Measurements from ENCODE around the gene CDK5RAP3. TPM values are rescaled to one million over a fixed set of nuclear protein-coding genes. Genes with fewer than 3 reads are reported as not detected.
"Not testable (repeated sequence)": the region's sequence is repeated elsewhere in the genome, so short reads cannot be mapped to it uniquely, and the experiment has no call there.

The CDK5RAP3 gene
- polyA plus RNA-seq, 3 donors = 117 to 147 (median 140) TPM

DNA sequence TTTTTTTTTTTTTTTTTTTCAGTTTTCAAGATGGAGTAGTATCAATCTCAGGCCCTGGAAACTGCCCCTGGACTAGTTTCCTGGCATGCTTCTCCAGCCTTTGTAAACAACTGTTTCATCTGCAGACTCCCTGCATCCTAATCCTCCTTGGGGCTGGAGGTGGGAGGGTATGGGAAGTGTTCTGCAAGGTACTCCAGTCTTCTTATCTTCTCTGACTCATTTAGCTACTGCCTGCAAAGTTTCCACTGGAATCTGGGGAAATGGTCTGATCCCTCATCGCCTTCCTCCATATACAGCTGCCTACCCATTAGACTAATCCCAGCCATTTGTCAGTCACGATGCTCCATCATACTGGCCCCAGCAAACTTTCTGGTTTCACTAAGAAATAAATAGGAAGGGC is 45.2 kb downstream of the CDK5RAP3 start:
- no peak for DNase-seq (ENCODE audit: low read depth in 3 of 3, low spot score in 2 of 3)

DNA sequence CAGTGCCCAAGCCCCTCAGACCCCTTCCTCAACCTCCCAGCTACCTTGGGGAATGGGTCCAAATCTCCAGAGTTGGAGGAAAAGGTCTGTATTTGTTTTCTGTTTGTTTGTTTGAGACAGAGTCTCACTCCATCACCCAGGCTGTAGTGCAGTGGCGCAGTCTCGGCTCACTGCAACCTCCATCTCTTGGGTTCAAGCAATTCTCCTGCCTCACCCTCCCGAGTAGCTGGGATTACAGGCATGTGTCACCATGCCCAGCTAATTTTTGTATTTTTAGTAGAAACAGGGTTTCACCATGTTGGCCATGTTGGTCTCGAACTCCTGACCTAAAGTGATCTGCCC is 46.9 kb downstream of the CDK5RAP3 start:
- DNase-seq (ENCODE audit: low read depth in 3 of 3, low spot score in 2 of 3) = not testable (repeated sequence)

DNA sequence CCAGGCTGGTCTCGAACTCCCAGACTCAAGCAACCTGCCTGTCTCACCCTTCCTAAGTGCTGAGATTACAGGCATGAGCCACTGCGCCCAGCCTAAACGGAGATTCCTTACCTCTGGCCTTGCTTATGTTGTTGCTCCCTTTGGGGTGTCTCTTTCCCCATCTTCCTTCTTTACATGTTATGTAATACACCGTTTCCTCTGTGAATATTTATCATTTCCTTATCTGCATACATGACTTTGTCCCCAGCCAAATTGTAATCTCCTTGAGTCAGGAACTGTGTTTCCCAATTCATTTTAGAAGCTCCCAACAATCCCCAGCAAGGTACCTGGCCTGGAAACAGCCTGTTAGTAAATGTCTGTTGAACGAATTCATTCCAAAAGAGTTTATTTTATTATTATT is 51.0 kb downstream of the CDK5RAP3 start:
- DNase-seq (ENCODE audit: low read depth in 3 of 3, low spot score in 2 of 3) = no peak

DNA sequence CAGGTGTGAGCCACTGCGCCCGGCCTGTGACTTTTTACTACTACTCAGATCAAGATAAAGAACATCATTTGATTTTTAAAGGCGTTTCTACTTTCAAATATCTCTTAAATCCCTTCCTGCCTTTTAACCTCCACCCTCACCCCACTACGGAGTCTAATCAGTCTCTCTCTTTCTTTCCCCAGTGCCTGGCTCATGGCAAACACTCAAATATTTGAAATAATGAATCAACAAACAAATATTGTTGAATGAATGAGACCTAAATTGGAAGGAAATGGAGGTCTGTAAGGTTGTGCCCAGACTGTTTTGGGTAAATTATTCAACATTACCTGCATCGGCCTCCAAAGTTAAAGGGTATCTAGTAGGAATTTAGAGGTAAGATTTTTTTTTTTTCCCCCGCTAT is 52.0 kb downstream of the CDK5RAP3 start:
- no peak for DNase-seq (ENCODE audit: low read depth in 3 of 3, low spot score in 2 of 3)

DNA sequence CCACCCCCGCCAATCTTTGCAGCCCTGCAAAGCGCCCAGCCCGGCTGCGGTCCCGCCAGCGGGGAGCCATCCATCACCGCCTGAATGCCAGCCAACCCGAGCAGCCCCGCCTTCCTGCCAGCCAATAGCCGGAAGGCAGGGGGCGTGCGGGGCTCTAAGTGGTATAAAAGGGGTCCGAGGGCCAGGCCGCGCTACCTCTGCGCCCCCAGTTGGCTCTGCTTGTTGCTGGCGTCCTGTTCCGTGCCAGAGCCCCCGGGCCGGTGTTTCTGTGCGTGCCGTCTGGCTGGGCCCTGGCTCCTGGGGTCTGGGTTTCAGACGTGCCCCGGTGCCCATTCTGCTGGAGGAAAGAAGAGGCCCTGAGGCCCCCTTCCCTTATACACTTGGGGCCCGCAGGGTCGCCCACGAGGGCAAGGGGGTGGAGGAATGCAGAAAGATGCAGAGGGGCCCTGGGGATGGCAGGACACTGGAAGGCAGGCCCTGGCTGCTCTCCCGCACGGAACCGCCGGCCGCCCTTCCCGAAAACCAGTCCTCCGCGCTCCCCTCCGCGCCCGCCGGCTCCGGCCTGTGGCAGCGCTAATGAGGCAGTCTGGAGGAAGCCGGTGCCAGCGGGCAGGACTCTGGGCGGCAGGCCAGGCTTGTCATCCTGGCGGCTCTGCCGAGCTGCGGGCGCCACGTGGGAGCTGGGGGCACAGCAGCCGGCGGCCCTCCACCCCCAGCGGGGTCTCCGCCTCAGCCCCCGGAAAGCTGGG is 52.7 kb downstream of the CDK5RAP3 start:
- DNase-seq (ENCODE audit: low read depth in 3 of 3, low spot score in 2 of 3) = no peak

GRCh38 chr17:48024149-48025039 is 53.5 kb downstream of the CDK5RAP3 start:
- DNase-seq (ENCODE audit: low read depth in 3 of 3, low spot score in 2 of 3) = no peak

GRCh38 chr17:48025040-48025903 is 54.4 kb downstream of the CDK5RAP3 start:
- peak; percentile 86 to 92 (median 92) for DNase-seq (ENCODE audit: low read depth in 3 of 3, low spot score in 2 of 3)

DNA sequence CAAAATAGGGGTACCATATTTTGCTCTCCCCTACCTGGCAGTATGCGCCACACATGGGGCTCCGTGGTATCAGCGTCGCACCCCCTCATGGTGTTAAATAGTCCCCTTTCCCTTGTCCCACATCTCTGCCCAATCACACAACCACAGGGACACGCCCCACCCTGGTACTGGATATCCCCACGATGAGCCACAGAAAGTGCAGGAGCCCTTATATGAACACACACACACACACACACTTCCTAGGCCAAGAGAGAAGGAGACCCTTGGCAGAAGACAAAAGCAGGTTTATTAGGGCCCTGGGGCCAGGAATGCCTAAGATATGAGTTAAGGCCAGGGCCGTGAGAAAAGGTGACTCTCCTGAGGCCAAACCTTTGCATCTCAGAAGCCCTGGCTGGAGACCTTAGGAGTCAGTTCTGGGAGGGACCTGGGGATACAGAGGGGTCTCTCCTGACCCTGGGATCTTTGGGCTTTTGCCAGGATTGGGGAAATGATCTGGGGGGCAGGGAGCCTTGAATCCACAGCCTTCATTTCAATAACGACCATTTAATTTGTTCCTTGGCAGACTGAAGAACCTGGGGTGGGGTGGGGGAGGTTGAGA is 55.1 kb downstream of the CDK5RAP3 start:
- no peak for DNase-seq (ENCODE audit: low read depth in 3 of 3, low spot score in 2 of 3)

GRCh38 chr17:48026502-48027321 is 55.8 kb downstream of the CDK5RAP3 start:
- DNase-seq (ENCODE audit: low read depth in 3 of 3, low spot score in 2 of 3) = peak in 1 of 3 donors; percentile 78

- no peak for DNase-seq (ENCODE audit: low read depth in 3 of 3, low spot score in 2 of 3)
Measured at GRCh38 chr17:48027322-48027981, 56.5 kb downstream of the CDK5RAP3 start.

- DNase-seq (ENCODE audit: low read depth in 3 of 3, low spot score in 2 of 3) = no peak
Measured at GRCh38 chr17:48028736-48029135, 57.8 kb downstream of the CDK5RAP3 start.

- DNase-seq (ENCODE audit: low read depth in 3 of 3, low spot score in 2 of 3) = no peak
Measured at GRCh38 chr17:48030531-48030930, 59.6 kb downstream of the CDK5RAP3 start.

Other genes with a start within 250 kb of the CDK5RAP3 start
- under 1 TPM; 0.10 to 0.17 (median 0.13) TPM for gene TBX21, start 237.9 kb upstream of the CDK5RAP3 start, polyA plus RNA-seq (ENCODE audit: insufficient read length in 3 of 3)
- gene OSBPL7, start 149.3 kb upstream of the CDK5RAP3 start, polyA plus RNA-seq (ENCODE audit: insufficient read length in 3 of 3) = 10 to 100 TPM in 2 of 3 donors, 1 to 10 TPM in 1; 9.3 to 12.3 (median 11.7) TPM
- 10 to 100 TPM; 55.6 to 57.8 (median 55.8) TPM for gene MRPL10, start 139.6 kb upstream of the CDK5RAP3 start, polyA plus RNA-seq (ENCODE audit: insufficient read length in 3 of 3)
- gene LRRC46, start 139.4 kb upstream of the CDK5RAP3 start, polyA plus RNA-seq (ENCODE audit: insufficient read length in 3 of 3) = 1 to 10 TPM; 2.4 to 2.8 (median 2.4) TPM
- 10 to 100 TPM; 40.6 to 61.8 (median 55.4) TPM for gene SCRN2, start 129.8 kb upstream of the CDK5RAP3 start, polyA plus RNA-seq (ENCODE audit: insufficient read length in 3 of 3)
- 1 to 10 TPM; 2.4 to 2.9 (median 2.6) TPM for gene SP6, start 120.0 kb upstream of the CDK5RAP3 start, polyA plus RNA-seq (ENCODE audit: insufficient read length in 3 of 3)
- gene SP2, start 74.9 kb upstream of the CDK5RAP3 start, polyA plus RNA-seq (ENCODE audit: insufficient read length in 3 of 3) = 10 to 100 TPM; 20.1 to 21.7 (median 20.7) TPM
- 10 to 100 TPM; 17.5 to 20.2 (median 19.6) TPM for gene PNPO, start 29.5 kb upstream of the CDK5RAP3 start, polyA plus RNA-seq (ENCODE audit: insufficient read length in 3 of 3)
- 10 to 100 TPM; 22.6 to 25.9 (median 24.6) TPM for gene PRR15L, start 13.2 kb upstream of the CDK5RAP3 start, polyA plus RNA-seq (ENCODE audit: insufficient read length in 3 of 3)
- gene COPZ2, start 66.7 kb downstream of the CDK5RAP3 start, polyA plus RNA-seq (ENCODE audit: insufficient read length in 3 of 3) = 10 to 100 TPM; 17.5 to 18.9 (median 18.7) TPM
- gene NFE2L1, start 77.2 kb downstream of the CDK5RAP3 start, polyA plus RNA-seq (ENCODE audit: insufficient read length in 3 of 3) = 100 to 1,000 TPM; 264 to 274 (median 266) TPM
- gene CBX1, start 130.4 kb downstream of the CDK5RAP3 start, polyA plus RNA-seq (ENCODE audit: insufficient read length in 3 of 3) = 100 to 1,000 TPM; 204 to 213 (median 212) TPM
- 10 to 100 TPM; 17.1 to 19.2 (median 18.0) TPM for gene SNX11, start 136.7 kb downstream of the CDK5RAP3 start, polyA plus RNA-seq (ENCODE audit: insufficient read length in 3 of 3)

Data from right renal cortex interstitium (tissue), 3 donors.